IMR-90 (cell line): ENCODE data around the gene CD320. TPM values are rescaled to one million over a fixed set of nuclear protein-coding genes. Genes with fewer than 3 reads are reported as not detected.

Source experiments
- CHD1 ChIP-seq: IDR thresholded peaks from 2 replicates; pipeline ENCODE4 v1.6.1; 2012; ENCODE audit warnings: low read depth, low read length, improper control_type of control experiment
- FOS ChIP-seq: fragments of 150-350 bp; IDR thresholded peaks from 2 replicates; pipeline ENCODE4 v1.6.1; 2016; ENCODE audit warnings: low read depth, low read length
- RAD21 ChIP-seq: IDR thresholded peaks from 2 replicates; pipeline ENCODE4 v1.6.1; 2012; ENCODE audit warnings: low read length, improper control_type of control experiment
- polyA plus RNA-seq, 3 experiments: library from polyadenylated mRNA; depleted of rRNA; stranded (reverse); fragments of >200 nt; gene quantifications; 2 replicates each; pipeline ENCODE4 v1.2.3, GENCODE V29; 2012; ENCODE audit warnings: low replicate concordance in 1 of 3
- total RNA-seq: library from RNA; depleted of rRNA; stranded (reverse); fragments of >200 nt; gene quantifications from 2 replicates; pipeline ENCODE4 v1.2.3, GENCODE V29; 2012
- TF ChIP-seq, protein P1 (sequence below): fragments of 150-350 bp; IDR thresholded peaks from 2 replicates; pipeline ENCODE4 v1.6.1; 2017; ENCODE audit warnings: mild to moderate bottlenecking, antibody characterized with exemption, low read length, low read depth

Gene CD320
- total and polyA plus RNA-seq, 2 of the 4 experiments (the other 2 are of a cell fraction), result 13.3 to 78.5 TPM

DNA sequence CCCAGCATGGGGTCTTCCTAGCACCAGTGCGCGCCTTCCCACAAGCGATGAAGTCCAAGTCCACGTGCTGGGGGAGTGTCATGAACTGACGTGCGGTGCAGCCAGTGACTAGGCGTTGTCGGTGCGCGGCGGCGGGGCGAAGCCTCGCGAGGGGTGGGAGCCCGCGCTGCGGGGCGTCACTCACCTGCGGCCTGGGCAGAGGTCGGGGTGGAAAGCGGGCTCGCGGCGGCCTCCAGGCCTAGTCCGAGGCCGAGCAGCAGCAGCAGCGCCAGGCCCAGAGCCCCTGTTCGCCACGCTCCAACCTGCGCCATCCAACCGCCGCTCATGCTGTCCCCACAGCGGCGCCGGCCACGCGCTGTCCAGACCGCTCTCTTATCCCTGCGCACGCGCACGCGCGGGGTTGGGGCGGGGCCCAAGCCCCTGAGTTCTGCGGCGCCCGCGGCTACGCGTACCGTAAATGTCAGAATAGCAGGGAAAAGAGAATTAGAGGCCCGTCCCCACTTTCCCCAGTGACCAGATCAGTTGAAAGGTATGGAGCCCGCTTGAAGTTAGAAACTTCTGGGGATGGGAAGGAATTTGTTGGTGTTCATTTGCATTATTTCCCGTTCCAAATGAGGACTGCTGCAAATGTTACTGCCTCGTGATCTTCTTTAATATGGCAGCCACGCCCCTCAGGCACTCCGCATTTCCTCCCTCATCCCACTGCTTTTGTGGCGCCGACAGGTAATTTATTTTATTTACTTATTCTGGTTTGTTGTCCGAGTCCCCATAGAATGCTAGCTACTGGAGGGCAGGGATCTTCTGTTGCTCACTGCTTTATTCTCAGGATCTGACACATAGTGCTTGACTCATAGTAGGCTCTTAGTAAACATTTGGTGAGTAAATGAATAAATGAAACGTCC is at the start of gene CD320 (continued):
- TF ChIP-seq RAD21, result no peak
- TF ChIP-seq FOS, result peak; percentile 37; the same call in 1 of the 2 replicates
- TF ChIP-seq, protein P1, sequence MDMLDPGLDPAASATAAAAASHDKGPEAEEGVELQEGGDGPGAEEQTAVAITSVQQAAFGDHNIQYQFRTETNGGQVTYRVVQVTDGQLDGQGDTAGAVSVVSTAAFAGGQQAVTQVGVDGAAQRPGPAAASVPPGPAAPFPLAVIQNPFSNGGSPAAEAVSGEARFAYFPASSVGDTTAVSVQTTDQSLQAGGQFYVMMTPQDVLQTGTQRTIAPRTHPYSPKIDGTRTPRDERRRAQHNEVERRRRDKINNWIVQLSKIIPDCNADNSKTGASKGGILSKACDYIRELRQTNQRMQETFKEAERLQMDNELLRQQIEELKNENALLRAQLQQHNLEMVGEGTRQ, result peak; percentile 81
- TF ChIP-seq CHD1, result no peak
